Measurements from ENCODE around the gene MESP2.

Gene MESP2

GRCh38 chr15:89758283-89758682 lies 17.8 kb upstream of the MESP2 start:
- Histone ChIP-seq H3K27ac (ENCODE audit: low read length) (no peak overlapping the region), H3K4me3 (ENCODE audit: low read length) (no peak overlapping the region), H3K9me3 (ENCODE audit: control insufficient read depth, low read depth, low read length) (no peaks in the 10 kb centered on the region), H3K36me3 (ENCODE audit: control insufficient read depth, low read depth, low read length) (no peaks in the 10 kb centered on the region), H3K4me1 (ENCODE audit: control insufficient read depth, low read depth, low read length) (no peaks in the 10 kb centered on the region), H3K9ac (ENCODE audit: low read length) (no peak overlapping the region), H3K27me3 (ENCODE audit: control insufficient read depth, insufficient read depth, low read length) (peaks cover 1% of the 10 kb centered on the region)

GRCh38 chr15:89758981-89759380 lies 17.2 kb upstream of the MESP2 start:
- H3K9me3 ChIP-seq (ENCODE audit: control insufficient read depth, low read depth, low read length), result no peaks in the 10 kb centered on the region

GRCh38 chr15:89759835-89760234 lies 16.3 kb upstream of the MESP2 start:
- Histone ChIP-seq H3K9me3 (ENCODE audit: control insufficient read depth, low read depth, low read length) (no peaks in the 10 kb centered on the region), H3K27ac (ENCODE audit: low read length) (no peak overlapping the region), H3K27me3 (ENCODE audit: control insufficient read depth, insufficient read depth, low read length) (no peaks in the 10 kb centered on the region), H3K36me3 (ENCODE audit: control insufficient read depth, low read depth, low read length) (no peaks in the 10 kb centered on the region), H3K4me1 (ENCODE audit: control insufficient read depth, low read depth, low read length) (no peaks in the 10 kb centered on the region), H3K9ac (ENCODE audit: low read length) (no peak overlapping the region), H3K4me3 (ENCODE audit: low read length) (no peak overlapping the region)

More at GRCh38 chr15:89758981-89759380, 17.2 kb upstream of the MESP2 start:
- Histone ChIP-seq H3K4me3 (ENCODE audit: low read length) (no peak overlapping the region), H3K27me3 (ENCODE audit: control insufficient read depth, insufficient read depth, low read length) (no peaks in the 10 kb centered on the region), H3K4me1 (ENCODE audit: control insufficient read depth, low read depth, low read length) (no peaks in the 10 kb centered on the region), H3K9ac (ENCODE audit: low read length) (no peak overlapping the region), H3K27ac (ENCODE audit: low read length) (no peak overlapping the region), H3K36me3 (ENCODE audit: control insufficient read depth, low read depth, low read length) (no peaks in the 10 kb centered on the region)

- H3K36me3 ChIP-seq (ENCODE audit: control insufficient read depth, low read depth, low read length), result no peaks in the 10 kb centered on the region
- no peak overlapping the region for H3K27ac ChIP-seq (ENCODE audit: low read length)
- H3K4me3 ChIP-seq (ENCODE audit: low read length), result no peak overlapping the region
- no peaks in the 10 kb centered on the region for H3K4me1 ChIP-seq (ENCODE audit: control insufficient read depth, low read depth, low read length)
- no peaks in the 10 kb centered on the region for H3K9me3 ChIP-seq (ENCODE audit: control insufficient read depth, low read depth, low read length)
- H3K27me3 ChIP-seq (ENCODE audit: control insufficient read depth, insufficient read depth, low read length), result no peaks in the 10 kb centered on the region
- H3K9ac ChIP-seq (ENCODE audit: low read length), result no peak overlapping the region
Observed at GRCh38 chr15:89760303-89761008, 15.7 kb upstream of the MESP2 start.

GRCh38 chr15:89761009-89761831 lies 14.9 kb upstream of the MESP2 start:
- Histone ChIP-seq H3K9ac (ENCODE audit: low read length) (no peak overlapping the region), H3K27ac (ENCODE audit: low read length) (no peak overlapping the region), H3K36me3 (ENCODE audit: control insufficient read depth, low read depth, low read length) (no peaks in the 10 kb centered on the region), H3K9me3 (ENCODE audit: control insufficient read depth, low read depth, low read length) (no peaks in the 10 kb centered on the region), H3K4me3 (ENCODE audit: low read length) (no peak overlapping the region), H3K27me3 (ENCODE audit: control insufficient read depth, insufficient read depth, low read length) (no peaks in the 10 kb centered on the region), H3K4me1 (ENCODE audit: control insufficient read depth, low read depth, low read length) (no peaks in the 10 kb centered on the region)

GRCh38 chr15:89761929-89762328 lies 14.2 kb upstream of the MESP2 start:
- no peaks in the 10 kb centered on the region for H3K27me3 ChIP-seq (ENCODE audit: control insufficient read depth, insufficient read depth, low read length)
- no peak overlapping the region for H3K9ac ChIP-seq (ENCODE audit: low read length)
- H3K4me3 ChIP-seq (ENCODE audit: low read length), result no peak overlapping the region
- no peak overlapping the region for H3K27ac ChIP-seq (ENCODE audit: low read length)
- no peaks in the 10 kb centered on the region for H3K9me3 ChIP-seq (ENCODE audit: control insufficient read depth, low read depth, low read length)
- no peaks in the 10 kb centered on the region for H3K4me1 ChIP-seq (ENCODE audit: control insufficient read depth, low read depth, low read length)
- H3K36me3 ChIP-seq (ENCODE audit: control insufficient read depth, low read depth, low read length), result no peaks in the 10 kb centered on the region

- Histone ChIP-seq H3K27ac (ENCODE audit: low read length) (no peak overlapping the region), H3K4me3 (ENCODE audit: low read length) (no peak overlapping the region), H3K36me3 (ENCODE audit: control insufficient read depth, low read depth, low read length) (no peaks in the 10 kb centered on the region), H3K27me3 (ENCODE audit: control insufficient read depth, insufficient read depth, low read length) (no peaks in the 10 kb centered on the region), H3K9ac (ENCODE audit: low read length) (no peak overlapping the region), H3K4me1 (ENCODE audit: control insufficient read depth, low read depth, low read length) (no peaks in the 10 kb centered on the region), H3K9me3 (ENCODE audit: control insufficient read depth, low read depth, low read length) (no peaks in the 10 kb centered on the region)
Observed at GRCh38 chr15:89765694-89766093, 10.4 kb upstream of the MESP2 start.

GRCh38 chr15:89766357-89767311 lies 9.5 kb upstream of the MESP2 start:
- no peaks in the 10 kb centered on the region for H3K27me3 ChIP-seq (ENCODE audit: control insufficient read depth, insufficient read depth, low read length)
- no peak overlapping the region for H3K27ac ChIP-seq (ENCODE audit: low read length)
- H3K4me3 ChIP-seq (ENCODE audit: low read length), result no peak overlapping the region
- H3K9ac ChIP-seq (ENCODE audit: low read length), result no peak overlapping the region
- no peaks in the 10 kb centered on the region for H3K36me3 ChIP-seq (ENCODE audit: control insufficient read depth, low read depth, low read length)
- H3K9me3 ChIP-seq (ENCODE audit: control insufficient read depth, low read depth, low read length), result no peaks in the 10 kb centered on the region
- no peaks in the 10 kb centered on the region for H3K4me1 ChIP-seq (ENCODE audit: control insufficient read depth, low read depth, low read length)

- Histone ChIP-seq H3K9ac (ENCODE audit: low read length) (no peak overlapping the region), H3K36me3 (ENCODE audit: control insufficient read depth, low read depth, low read length) (no peaks in the 10 kb centered on the region), H3K9me3 (ENCODE audit: control insufficient read depth, low read depth, low read length) (no peaks in the 10 kb centered on the region), H3K27me3 (ENCODE audit: control insufficient read depth, insufficient read depth, low read length) (no peaks in the 10 kb centered on the region), H3K4me3 (ENCODE audit: low read length) (no peak overlapping the region), H3K4me1 (ENCODE audit: control insufficient read depth, low read depth, low read length) (no peaks in the 10 kb centered on the region), H3K27ac (ENCODE audit: low read length) (no peak overlapping the region)
Observed at GRCh38 chr15:89767411-89767915, 8.7 kb upstream of the MESP2 start.

- no peaks in the 10 kb centered on the region for H3K4me1 ChIP-seq (ENCODE audit: control insufficient read depth, low read depth, low read length)
- no peak overlapping the region for H3K27ac ChIP-seq (ENCODE audit: low read length)
- no peaks in the 10 kb centered on the region for H3K9me3 ChIP-seq (ENCODE audit: control insufficient read depth, low read depth, low read length)
- no peaks in the 10 kb centered on the region for H3K27me3 ChIP-seq (ENCODE audit: control insufficient read depth, insufficient read depth, low read length)
- no peak overlapping the region for H3K9ac ChIP-seq (ENCODE audit: low read length)
- H3K4me3 ChIP-seq (ENCODE audit: low read length), result no peak overlapping the region
- H3K36me3 ChIP-seq (ENCODE audit: control insufficient read depth, low read depth, low read length), result no peaks in the 10 kb centered on the region
Observed at GRCh38 chr15:89768071-89768500, 8.0 kb upstream of the MESP2 start.

GRCh38 chr15:89769366-89769765 lies 6.8 kb upstream of the MESP2 start:
- Histone ChIP-seq H3K9ac (ENCODE audit: low read length) (no peak overlapping the region), H3K36me3 (ENCODE audit: control insufficient read depth, low read depth, low read length) (no peaks in the 10 kb centered on the region), H3K9me3 (ENCODE audit: control insufficient read depth, low read depth, low read length) (no peaks in the 10 kb centered on the region), H3K4me1 (ENCODE audit: control insufficient read depth, low read depth, low read length) (no peaks in the 10 kb centered on the region), H3K27ac (ENCODE audit: low read length) (no peak overlapping the region), H3K4me3 (ENCODE audit: low read length) (no peak overlapping the region), H3K27me3 (ENCODE audit: control insufficient read depth, insufficient read depth, low read length) (no peaks in the 10 kb centered on the region)

Measured in iPS-18a (cell line).